Measurements from ENCODE around the gene ZRANB1. TPM values are rescaled to one million over a fixed set of nuclear protein-coding genes. Genes with fewer than 3 reads are reported as not detected.

ZRANB1 gene
- total RNA-seq, 2 experiments from 2014 or later: 9.5 to 10.1 TPM

DNA sequence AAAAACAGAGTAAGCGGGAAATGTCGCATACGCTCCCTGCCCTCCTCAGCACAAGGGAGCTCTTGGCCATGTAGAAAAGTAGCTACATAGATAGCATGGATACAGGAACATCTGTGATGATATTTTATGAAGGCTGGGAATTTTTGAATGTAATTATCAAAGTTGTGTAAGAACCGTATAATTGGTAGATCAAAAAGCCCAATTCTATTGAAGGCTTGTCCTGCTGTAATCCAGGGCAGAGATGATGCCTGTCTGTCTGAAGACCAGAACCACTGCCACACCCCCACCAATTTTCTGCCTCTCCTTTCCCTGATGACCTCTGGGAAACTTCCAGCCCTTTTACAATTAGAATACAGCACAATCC lies 51.4 kb downstream of the ZRANB1 start:
- Mint-ChIP-seq H3K36me3 (ENCODE audit: low read depth) (peaks cover 4% of the 10 kb centered on the region), H3K27me3 (no peaks in the 10 kb centered on the region), H3K4me1 (ENCODE audit: low read depth) (peaks cover 5% of the 10 kb centered on the region), H3K27ac (no peak overlapping the region), H3K9me3 (no peaks in the 10 kb centered on the region), H3K4me3 (no peak overlapping the region)
- ChIA-PET CTCF (interaction anchor here (0.6 to 2.4 kb wide), 9 partner anchors 10 to 433 kb away, joined by 3 to 16 read pairs (median 3); no protein-coding TSS in a partner anchor), POLR2A (interaction anchor here (1.6 kb wide), 1 partner anchor 77 kb away, joined by 4 read pairs; no protein-coding TSS in a partner anchor)
- intact Hi-C loops (cut with micrococcal nuclease): no loop called here
- no peak for ATAC-seq
- DNase-seq: no peak
- no peak for TF ChIP-seq CTCF (IDR thresholded peaks at IDR 0.05)

DNA sequence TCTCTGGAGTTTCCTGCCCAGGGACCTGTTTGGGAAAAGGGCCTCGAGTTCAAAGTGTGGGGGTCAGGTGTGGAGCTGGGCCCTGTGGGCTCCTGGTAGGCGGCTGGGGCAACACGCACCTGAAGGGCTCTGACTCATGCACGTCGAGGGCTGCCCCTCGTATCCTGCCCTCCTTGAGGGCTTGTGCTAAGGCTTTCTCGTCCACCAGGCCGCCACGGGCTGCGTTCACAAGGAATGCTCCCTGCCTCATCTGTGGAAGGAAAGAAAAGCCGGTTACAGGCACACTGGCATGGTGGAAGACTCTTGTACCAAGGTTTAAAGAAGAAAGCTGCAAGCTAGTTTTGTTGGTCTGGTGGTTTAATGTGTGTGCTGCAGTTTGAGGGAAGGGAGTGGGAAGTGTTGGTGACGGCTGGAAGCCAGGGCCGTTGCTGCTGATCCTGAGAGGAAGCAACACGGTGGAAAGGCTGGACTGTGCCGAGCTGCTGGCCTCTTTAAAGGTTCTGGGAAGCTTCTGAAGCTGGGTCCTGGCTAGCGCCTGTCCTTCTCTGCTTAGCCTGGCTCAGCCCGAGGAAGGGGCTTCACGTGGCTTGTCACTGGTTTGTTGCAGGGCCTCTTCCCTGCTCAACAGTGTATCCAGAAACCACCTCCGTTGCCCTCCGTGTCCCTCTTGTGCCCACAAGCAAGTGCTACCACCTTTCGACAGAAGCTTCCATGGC lies 52.0 kb downstream of the ZRANB1 start:
- no peak for TF ChIP-seq CTCF (IDR thresholded peaks at IDR 0.05)
- CTCF ChIA-PET: interaction anchor here (0.6 to 2.4 kb wide), 3 partner anchors 11 to 432 kb away, joined by 3 to 16 read pairs (median 4); no protein-coding TSS in a partner anchor
- intact Hi-C loops (cut with micrococcal nuclease): no loop called here
- H3K4me3 Mint-ChIP-seq: no peak overlapping the region
- H3K9me3 Mint-ChIP-seq: no peaks in the 10 kb centered on the region
- DNase-seq: no peak
- H3K27me3 Mint-ChIP-seq: no peaks in the 10 kb centered on the region
- peaks cover 2% of the 10 kb centered on the region for H3K36me3 Mint-ChIP-seq (ENCODE audit: low read depth)
- peaks cover under 1% of the 10 kb centered on the region for H3K4me1 Mint-ChIP-seq (ENCODE audit: low read depth)
- POLR2A ChIA-PET: no interaction called here
- no peak overlapping the region for H3K27ac Mint-ChIP-seq
- ATAC-seq: no peak

GRCh38 chr10:124994573-124995473 lies 52.9 kb downstream of the ZRANB1 start:
- H3K9me3 Mint-ChIP-seq: no peaks in the 10 kb centered on the region
- ATAC-seq: no peak
- POLR2A ChIA-PET: no interaction called here
- no peak overlapping the region for H3K27ac Mint-ChIP-seq
- H3K4me1 Mint-ChIP-seq (ENCODE audit: low read depth): no peaks in the 10 kb centered on the region
- CTCF ChIA-PET: no interaction called here
- H3K36me3 Mint-ChIP-seq (ENCODE audit: low read depth): peaks cover 2% of the 10 kb centered on the region
- H3K4me3 Mint-ChIP-seq: no peak overlapping the region
- H3K27me3 Mint-ChIP-seq: no peaks in the 10 kb centered on the region
- TF ChIP-seq CTCF (IDR thresholded peaks at IDR 0.05): no peak
- no peak for DNase-seq
- intact Hi-C loops (cut with micrococcal nuclease): no loop called here

- CTCF ChIA-PET: no interaction called here
- no peak for DNase-seq
- intact Hi-C loops (cut with micrococcal nuclease): no loop called here
Measured at GRCh38 chr10:124995605-124996004, 53.7 kb downstream of the ZRANB1 start.

More at GRCh38 chr10:124995605-124996004, 53.7 kb downstream of the ZRANB1 start:
- no peak overlapping the region for H3K27ac Mint-ChIP-seq
- H3K36me3 Mint-ChIP-seq (ENCODE audit: low read depth): peaks cover 2% of the 10 kb centered on the region
- POLR2A ChIA-PET: no interaction called here
- no peaks in the 10 kb centered on the region for H3K27me3 Mint-ChIP-seq
- H3K4me1 Mint-ChIP-seq (ENCODE audit: low read depth): no peaks in the 10 kb centered on the region
- ATAC-seq: no peak
- H3K4me3 Mint-ChIP-seq: no peak overlapping the region
- H3K9me3 Mint-ChIP-seq: no peaks in the 10 kb centered on the region
- TF ChIP-seq CTCF (IDR thresholded peaks at IDR 0.05): no peak
